Mesendoderm (in vitro differentiated cells): ENCODE measurements around the gene NXN.

Experiments used
- DNase-seq: peaks from one replicate; pipeline ENCODE4 v3.0.0; 2013
- H2AK5ac ChIP-seq: 2 replicates; pipeline ENCODE4 v1.6.1; 2013; ENCODE audit warnings: low read length, inconsistent platforms
- H2BK120ac ChIP-seq: 2 replicates; pipeline ENCODE4 v1.6.1; 2013; ENCODE audit warnings: low read depth, mild to moderate bottlenecking, low read length, moderate library complexity, mixed read lengths
- H2BK15ac ChIP-seq: replicated peaks from 2 replicates; pipeline ENCODE4 v1.6.1; 2013; ENCODE audit warnings: low read depth, mild to moderate bottlenecking, moderate library complexity
- H2BK5ac ChIP-seq: 2 replicates; pipeline ENCODE4 v1.6.1; 2013; ENCODE audit warnings: low read length, inconsistent platforms
- H3K18ac ChIP-seq: 2 replicates; pipeline ENCODE4 v1.6.1; 2013; ENCODE audit warnings: mild to moderate bottlenecking, low read length, mixed read lengths
- H3K23ac ChIP-seq: one replicate; pipeline ENCODE4 v1.6.1; 2013; ENCODE audit warnings: low read length
- H3K27ac ChIP-seq: 2 replicates; pipeline ENCODE4 v1.5.1; 2013; ENCODE audit warnings: low read depth, mild to moderate bottlenecking, inconsistent platforms, low read length, moderate library complexity
- H3K27me3 ChIP-seq: 2 replicates; pipeline ENCODE4 v1.6.1; 2013; ENCODE audit warnings: low read length, control low read depth, mild to moderate bottlenecking, inconsistent platforms; ENCODE audit not compliant: insufficient read depth, poor library complexity
- H3K36me3 ChIP-seq: 2 replicates; pipeline ENCODE4 v1.6.1; 2013; ENCODE audit warnings: low read length, inconsistent platforms; ENCODE audit not compliant: control insufficient read depth, insufficient read depth
- H3K4ac ChIP-seq: one replicate; pipeline ENCODE4 v1.6.1; 2013; ENCODE audit warnings: low read depth, mild to moderate bottlenecking, low read length, moderate library complexity
- H3K4me1 ChIP-seq: 2 replicates; pipeline ENCODE4 v1.6.1; 2013; ENCODE audit warnings: low read depth, low read length, inconsistent platforms; ENCODE audit not compliant: control insufficient read depth
- H3K4me2 ChIP-seq: 2 replicates; pipeline ENCODE4 v1.6.1; 2013; ENCODE audit warnings: low read length
- H3K4me3 ChIP-seq: 2 replicates; pipeline ENCODE4 v1.5.1; 2013; ENCODE audit warnings: mild to moderate bottlenecking, low read length
- H3K56ac ChIP-seq: one replicate; pipeline ENCODE4 v1.6.1; 2013; ENCODE audit warnings: low read length
- H3K79me1 ChIP-seq: 2 replicates; pipeline ENCODE4 v1.6.1; 2013; ENCODE audit warnings: low read length, inconsistent platforms
- H3K79me2 ChIP-seq: 2 replicates; pipeline ENCODE4 v1.6.1; 2013; ENCODE audit warnings: mild to moderate bottlenecking, low read length; ENCODE audit not compliant: control insufficient read depth, insufficient read depth
- H3K9ac ChIP-seq: 2 replicates; pipeline ENCODE4 v1.6.1; 2013; ENCODE audit warnings: low read length, inconsistent platforms
- H4K5ac ChIP-seq: one replicate; pipeline ENCODE4 v1.6.1; 2013; ENCODE audit warnings: low read length
- H4K8ac ChIP-seq: one replicate; pipeline ENCODE4 v1.6.1; 2013; ENCODE audit warnings: low read depth, mild to moderate bottlenecking, control low read depth, low read length, moderate library complexity
- WGBS: extraction: QIAGEN DNeasy Blood & Tissue Kit; methylation state at CpG from one replicate; pipeline ENCODE4 v1.1.7; 2013; ENCODE audit warnings: low lambda C conversion rate, missing lambda C conversion rate; ENCODE audit not compliant: insufficient coverage; ENCODE audit errors: extremely low coverage; 5-methylcytosine and 5-hydroxymethylcytosine counted together

Gene NXN

DNA sequence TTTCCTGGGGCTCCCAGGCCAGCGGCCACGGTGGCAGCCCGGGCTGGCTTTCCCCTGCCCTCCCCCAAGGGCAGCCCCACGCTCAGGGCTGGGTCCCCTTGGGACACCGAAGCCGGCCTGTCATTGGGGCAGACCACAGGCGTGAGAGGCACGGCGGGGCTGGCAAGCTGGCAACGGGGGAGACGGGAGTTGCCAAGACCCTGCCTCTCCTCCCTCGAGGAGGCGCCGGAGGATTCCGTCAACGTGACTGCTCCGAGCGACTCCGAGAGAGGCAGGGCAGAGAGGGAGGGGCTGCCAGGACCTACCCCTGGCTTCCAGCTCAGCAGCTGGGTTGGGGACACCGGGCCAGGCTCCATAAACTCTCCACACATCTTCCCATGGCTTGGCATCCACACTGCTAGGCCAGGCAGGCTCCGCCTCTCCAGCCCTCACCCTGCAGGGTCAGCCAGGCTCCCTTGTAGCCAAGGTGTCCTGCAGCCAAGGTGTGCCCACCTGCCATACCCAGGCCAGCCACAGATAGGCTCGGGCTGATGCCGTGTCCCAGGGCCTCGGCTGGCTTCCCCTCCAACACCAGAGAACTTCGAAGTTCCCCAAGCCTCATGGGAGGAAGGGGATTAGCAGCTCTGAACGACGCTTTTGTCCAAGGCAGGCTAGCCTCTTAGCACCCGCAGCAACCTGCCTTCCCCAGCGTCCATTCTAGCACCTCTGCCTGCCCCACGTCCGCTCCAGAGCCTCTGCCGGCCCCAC is 42.9 kb upstream of the NXN start:
- Histone ChIP-seq H3K9ac (no peak overlapping the region), H3K79me1 (no peaks in the 10 kb centered on the region), H3K27ac (no peak overlapping the region), H2BK120ac (no peak overlapping the region), H2BK5ac (no peak overlapping the region), H3K36me3 (no peaks in the 10 kb centered on the region), H2AK5ac (no peak overlapping the region), H4K8ac (no peak overlapping the region), H3K56ac (peak overlapping the region; percentile 7), H3K4me1 (no peaks in the 10 kb centered on the region), H3K4me2 (no peak overlapping the region), H3K79me2 (no peaks in the 10 kb centered on the region), H3K4ac (no peak overlapping the region), H3K27me3 (no peaks in the 10 kb centered on the region), H3K18ac (no peak overlapping the region), H3K4me3 (no peak overlapping the region), H3K23ac (no peak overlapping the region), H4K5ac (no peak overlapping the region), H2BK15ac (no peak overlapping the region)
- WGBS: no CpG with 5 or more reads among the region's 32 CpGs
- DNase-seq: no peak

GRCh38 chr17:1021147-1021546 is 41.6 kb upstream of the NXN start:
- Histone ChIP-seq H4K5ac (no peak overlapping the region), H3K56ac (no peak overlapping the region), H2BK5ac (no peak overlapping the region), H3K36me3 (no peaks in the 10 kb centered on the region), H3K4me1 (no peaks in the 10 kb centered on the region), H3K4me2 (no peak overlapping the region), H3K79me2 (no peaks in the 10 kb centered on the region), H3K9ac (no peak overlapping the region), H2BK15ac (no peak overlapping the region), H2AK5ac (no peak overlapping the region), H3K79me1 (no peaks in the 10 kb centered on the region), H3K27ac (no peak overlapping the region), H4K8ac (no peak overlapping the region), H3K4me3 (no peak overlapping the region), H3K23ac (no peak overlapping the region), H3K4ac (no peak overlapping the region), H2BK120ac (no peak overlapping the region), H3K18ac (no peak overlapping the region), H3K27me3 (no peaks in the 10 kb centered on the region)
- DNase-seq: no peak
- no CpG with 5 or more reads among the region's 17 CpGs for WGBS

- Histone ChIP-seq H3K4me1 (no peaks in the 10 kb centered on the region), H3K27me3 (no peaks in the 10 kb centered on the region), H2BK120ac (no peak overlapping the region), H3K23ac (no peak overlapping the region), H3K56ac (no peak overlapping the region), H4K5ac (no peak overlapping the region), H3K9ac (no peak overlapping the region), H3K27ac (no peak overlapping the region), H3K4ac (no peak overlapping the region), H3K79me1 (no peaks in the 10 kb centered on the region), H3K36me3 (no peaks in the 10 kb centered on the region), H3K4me2 (no peak overlapping the region), H2BK15ac (no peak overlapping the region), H3K4me3 (no peak overlapping the region), H3K79me2 (no peaks in the 10 kb centered on the region), H4K8ac (no peak overlapping the region), H2AK5ac (no peak overlapping the region), H3K18ac (no peak overlapping the region), H2BK5ac (no peak overlapping the region)
- no CpG with 5 or more reads among the region's 10 CpGs for WGBS
- no peak for DNase-seq
Measured at GRCh38 chr17:1019451-1019850, 39.9 kb upstream of the NXN start.

GRCh38 chr17:1018547-1018946 is 39.0 kb upstream of the NXN start:
- no peaks in the 10 kb centered on the region for H3K27me3 ChIP-seq
- H3K79me1 ChIP-seq: no peaks in the 10 kb centered on the region
- H3K79me2 ChIP-seq: no peaks in the 10 kb centered on the region
- H3K4ac ChIP-seq: no peak overlapping the region
- no peak overlapping the region for H3K27ac ChIP-seq
- no peak overlapping the region for H4K5ac ChIP-seq
- H2BK15ac ChIP-seq: no peak overlapping the region
- H2AK5ac ChIP-seq: no peak overlapping the region
- no peak overlapping the region for H2BK120ac ChIP-seq
- no peaks in the 10 kb centered on the region for H3K4me1 ChIP-seq
- no peaks in the 10 kb centered on the region for H3K36me3 ChIP-seq
- no peak overlapping the region for H3K4me2 ChIP-seq
- H3K9ac ChIP-seq: no peak overlapping the region
- DNase-seq: no peak
- H3K4me3 ChIP-seq: no peak overlapping the region
- H3K56ac ChIP-seq: no peak overlapping the region
- WGBS: no CpG with 5 or more reads among the region's 11 CpGs
- no peak overlapping the region for H3K18ac ChIP-seq
- H3K23ac ChIP-seq: no peak overlapping the region
- H4K8ac ChIP-seq: no peak overlapping the region
- no peak overlapping the region for H2BK5ac ChIP-seq

DNA sequence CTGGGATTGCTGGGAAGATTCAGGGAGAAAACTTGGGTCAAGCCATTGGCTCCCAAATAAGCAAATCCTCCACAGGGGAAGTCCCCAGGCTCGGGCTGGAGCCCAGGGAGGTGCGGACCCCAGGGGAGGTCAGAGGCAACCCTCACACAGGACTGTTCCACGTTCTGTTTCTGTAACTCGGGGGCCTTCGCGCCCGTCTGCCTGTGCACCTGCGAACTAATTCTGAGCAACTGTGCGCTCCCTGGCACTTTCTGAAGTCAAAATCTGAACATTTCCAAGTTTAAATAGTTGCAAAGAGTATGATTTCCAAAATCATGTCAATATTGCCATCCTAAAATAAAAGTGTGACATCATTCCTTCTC is 34.1 kb upstream of the NXN start:
- H4K5ac ChIP-seq: no peak overlapping the region
- no peak overlapping the region for H2BK120ac ChIP-seq
- H2BK15ac ChIP-seq: no peak overlapping the region
- H2BK5ac ChIP-seq: no peak overlapping the region
- WGBS: no CpG with 5 or more reads among the region's 9 CpGs
- H3K4me1 ChIP-seq: no peaks in the 10 kb centered on the region
- no peak overlapping the region for H3K4me2 ChIP-seq
- H2AK5ac ChIP-seq: no peak overlapping the region
- H3K56ac ChIP-seq: no peak overlapping the region
- H3K79me1 ChIP-seq: no peaks in the 10 kb centered on the region
- no peak for DNase-seq
- H3K27ac ChIP-seq: no peak overlapping the region
- H3K23ac ChIP-seq: no peak overlapping the region
- no peak overlapping the region for H3K9ac ChIP-seq
- no peak overlapping the region for H3K4me3 ChIP-seq
- no peak overlapping the region for H3K4ac ChIP-seq
- no peaks in the 10 kb centered on the region for H3K79me2 ChIP-seq
- H3K36me3 ChIP-seq: no peaks in the 10 kb centered on the region
- H3K18ac ChIP-seq: no peak overlapping the region
- H3K27me3 ChIP-seq: no peaks in the 10 kb centered on the region
- H4K8ac ChIP-seq: no peak overlapping the region
